Activated CD8-positive, alpha-beta memory T cell treated with anti-CD3 and anti-CD28 coated beads, Interleukin-2, amount 50 U/mL, for 1 hour (primary cell): ENCODE results near the gene RAP2B.
"Not testable (repeated sequence)": the region's sequence is repeated elsewhere in the genome, so short reads cannot be mapped to it uniquely, and the experiment has no call there.

Experiments used
- DNase-seq: peaks from one replicate; pipeline ENCODE4 v3.0.0-alpha.2; 2020; ENCODE audit errors: extremely low read depth

RAP2B gene

GRCh38 chr3:153161714-153162512, at the start of gene RAP2B:
TSS of gene RAP2B (plus strand) at chr3:153162226. CDS start at chr3:153162694, 468 bp downstream.
- DNase-seq, result peak; percentile 83

DNA sequence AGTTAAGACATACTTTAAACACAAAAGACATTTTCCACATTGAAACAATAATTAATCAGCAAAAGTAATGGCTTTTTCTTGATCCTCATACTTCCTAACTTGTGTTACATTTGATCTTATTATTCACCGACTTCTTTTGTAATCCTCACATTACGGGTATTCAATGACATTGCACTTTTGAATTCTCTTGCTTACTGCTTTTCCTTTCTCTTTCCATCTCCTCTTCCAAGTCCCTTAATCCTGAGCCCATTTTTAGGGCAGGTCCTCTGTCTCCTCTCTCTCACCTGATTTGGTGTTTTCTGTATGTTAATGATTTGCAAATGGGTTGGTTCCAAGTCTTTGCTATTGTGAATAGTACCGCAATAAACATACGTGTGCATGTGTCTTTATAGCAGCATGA, 48.5 kb upstream of the RAP2B start:
- no peak for DNase-seq

GRCh38 chr3:153114270-153114669, 47.8 kb upstream of the RAP2B start:
- DNase-seq, result not testable (repeated sequence)

DNA sequence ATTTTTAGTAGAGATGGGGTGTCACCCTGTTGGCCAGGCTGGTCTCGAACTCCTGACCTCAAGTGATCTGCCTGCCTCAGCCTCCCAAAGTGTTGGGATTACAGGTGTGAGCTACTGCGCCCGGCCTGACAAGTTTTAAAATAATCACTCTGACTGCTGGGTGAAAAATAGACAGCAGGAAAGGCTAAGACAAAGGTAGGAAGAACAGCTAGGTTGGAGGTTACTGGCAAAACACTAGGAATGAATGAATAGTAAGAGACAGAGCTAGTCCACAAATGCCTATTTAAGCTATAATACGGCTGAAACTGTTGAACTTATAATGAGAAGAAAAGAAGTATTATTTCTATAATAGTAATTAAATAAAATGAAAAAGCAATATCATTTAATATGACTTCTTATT, 46.7 kb upstream of the RAP2B start:
- no peak for DNase-seq

GRCh38 chr3:153127788-153128187, 34.2 kb upstream of the RAP2B start:
- no peak for DNase-seq

GRCh38 chr3:153129426-153129825, 32.6 kb upstream of the RAP2B start:
- no peak for DNase-seq

DNA sequence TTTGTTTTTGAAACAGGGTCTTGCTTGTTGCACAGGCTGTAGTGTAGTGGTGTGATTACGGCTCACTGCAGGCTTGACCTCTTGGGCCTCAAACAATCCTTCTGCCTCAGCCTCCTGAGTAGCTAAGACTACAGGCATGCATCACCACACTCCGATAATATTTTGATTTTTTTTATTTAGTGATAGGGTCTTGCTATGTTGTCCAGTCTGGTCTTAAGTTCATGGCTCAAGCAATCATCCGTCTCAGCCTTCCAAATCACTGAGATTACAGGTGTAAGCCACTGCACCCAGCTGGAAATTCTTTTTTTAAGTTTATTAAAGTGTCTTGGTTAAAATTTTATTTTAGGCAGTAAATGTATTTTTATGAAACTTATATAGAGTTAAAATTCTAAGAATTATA, 32.2 kb upstream of the RAP2B start:
- DNase-seq, result no peak

DNA sequence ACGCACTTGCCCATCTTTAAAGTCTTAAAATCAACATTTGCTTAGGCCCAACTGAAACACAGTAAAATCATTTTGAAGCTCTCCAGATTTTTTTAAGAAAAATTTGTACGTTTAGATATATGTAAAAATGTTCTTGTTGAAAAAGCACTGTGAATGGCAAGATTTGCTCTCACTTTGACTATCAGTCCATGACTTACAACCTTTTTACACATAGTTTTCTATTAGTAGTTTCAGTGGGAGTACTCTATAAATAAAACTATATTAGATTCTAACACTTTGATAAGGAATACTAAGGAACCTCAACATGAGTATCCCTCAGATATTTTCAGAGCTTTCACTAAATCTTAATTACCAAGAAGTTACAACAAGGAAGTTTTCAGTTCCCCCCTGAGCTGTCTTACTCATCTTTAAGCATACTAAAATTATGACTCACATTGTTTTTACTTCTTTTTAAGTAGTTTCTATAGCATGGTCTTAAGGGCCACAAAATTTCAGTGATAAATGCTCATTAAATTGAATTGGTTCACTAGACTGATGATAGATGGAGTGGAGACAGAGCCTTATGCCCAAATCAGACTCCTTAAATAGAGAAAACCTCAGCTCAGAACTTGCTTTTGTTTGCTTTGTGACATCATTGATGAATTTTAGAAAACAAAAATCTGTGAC, 31.6 kb upstream of the RAP2B start:
- DNase-seq, result no peak

DNA sequence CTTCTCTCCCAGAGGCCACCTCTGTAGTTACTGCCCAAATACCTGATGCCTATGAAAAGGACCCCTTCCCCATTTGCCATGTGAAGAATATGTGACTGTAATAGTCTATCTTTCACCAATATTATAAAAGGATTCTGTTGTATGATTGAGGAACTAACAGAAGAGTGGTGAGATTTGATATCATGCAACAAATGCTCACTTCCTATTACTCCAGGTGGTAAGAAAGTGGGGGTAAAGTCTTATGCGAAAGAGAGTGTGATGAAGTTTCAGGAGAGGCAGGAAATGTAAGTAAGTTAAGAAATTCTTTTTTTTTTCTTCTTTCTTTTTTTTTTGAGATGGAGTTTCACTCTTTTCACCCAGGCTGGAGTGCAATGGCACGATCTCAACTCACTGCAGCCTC, 24.4 kb upstream of the RAP2B start:
- DNase-seq, result no peak

DNA sequence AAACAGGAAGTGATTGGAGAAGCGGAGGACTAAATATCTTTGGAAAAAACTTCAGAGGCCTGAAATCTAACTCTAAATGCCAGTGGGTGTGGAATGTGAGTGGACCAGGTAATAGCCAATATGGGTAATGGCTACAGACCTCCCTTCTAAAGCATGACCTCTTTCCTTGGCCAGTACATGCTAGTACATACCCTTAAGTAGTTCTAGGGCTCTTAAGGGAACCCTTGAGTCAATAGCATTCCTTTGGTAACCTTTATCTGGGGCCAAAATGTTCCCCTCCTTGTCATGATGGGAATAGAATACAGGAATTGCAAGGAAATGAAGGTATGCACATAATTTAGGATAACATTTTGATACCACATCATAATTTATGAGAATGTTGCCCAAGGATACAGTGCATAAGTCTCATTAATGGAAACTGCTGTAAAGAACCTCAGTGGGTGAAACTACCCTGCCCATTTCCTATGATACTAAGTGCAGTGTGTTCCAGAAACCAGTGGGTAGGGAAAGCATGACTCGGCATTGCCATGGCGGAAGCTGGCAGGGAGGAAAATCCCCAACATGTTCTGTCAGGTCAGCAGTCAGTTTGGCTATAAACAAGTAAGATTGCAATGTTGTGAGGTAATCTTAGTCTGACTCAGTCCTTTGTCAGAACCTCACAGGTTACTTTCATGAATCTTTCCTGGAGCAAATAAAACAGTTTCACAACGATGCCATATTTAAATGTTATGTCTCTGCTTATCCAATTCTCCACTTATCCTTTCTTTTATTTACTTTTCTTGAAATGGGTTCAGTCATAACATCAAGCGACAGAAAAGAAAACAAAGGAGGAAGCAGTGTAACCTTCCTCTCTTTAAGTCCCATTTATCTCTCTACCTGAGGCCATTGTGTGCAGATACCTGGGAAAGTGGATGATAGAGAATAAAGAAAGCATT, 23.5 kb upstream of the RAP2B start:
- DNase-seq, result no peak

- DNase-seq, result no peak
Observed at GRCh38 chr3:153142961-153143360, 19.1 kb upstream of the RAP2B start.

DNA sequence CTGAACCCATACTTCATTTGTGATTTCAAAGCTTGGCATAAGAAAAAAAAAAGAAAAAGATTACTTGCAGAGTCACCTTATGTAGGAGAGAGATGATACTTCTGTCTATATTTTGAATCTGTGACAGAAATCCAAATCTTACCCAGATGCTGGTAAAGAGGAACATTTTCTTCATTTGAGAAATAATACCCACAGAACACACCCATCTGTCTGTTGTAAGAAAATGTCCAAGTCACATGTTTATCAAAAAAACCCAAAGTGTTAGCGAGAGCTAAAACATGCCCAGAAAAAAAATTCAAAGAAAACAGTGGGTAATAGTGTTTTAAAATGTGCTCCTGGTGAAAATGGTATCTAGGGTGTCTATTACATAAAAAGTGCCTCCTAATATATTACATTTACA, 18.0 kb upstream of the RAP2B start:
- no peak for DNase-seq

GRCh38 chr3:153144779-153145178, 17.2 kb upstream of the RAP2B start:
- no peak for DNase-seq

DNA sequence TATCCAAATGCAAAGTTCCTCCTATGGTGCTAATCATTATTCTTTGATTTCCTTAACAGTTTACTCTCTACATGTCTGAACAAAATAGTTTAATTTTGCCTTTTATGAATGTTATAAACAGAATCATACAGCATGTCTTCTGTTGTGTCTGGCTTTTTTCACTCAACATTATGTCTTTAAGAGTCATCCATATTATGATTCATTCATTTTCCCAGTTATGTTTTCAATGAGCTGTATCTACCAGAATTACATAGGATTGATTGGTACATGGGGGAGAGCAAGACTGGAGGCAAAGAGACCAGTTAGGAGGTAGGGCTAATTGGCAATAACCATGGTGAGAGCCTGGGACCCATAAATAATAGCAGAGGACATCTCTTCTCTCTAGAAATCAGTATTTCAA, 16.6 kb upstream of the RAP2B start:
- DNase-seq, result no peak

DNA sequence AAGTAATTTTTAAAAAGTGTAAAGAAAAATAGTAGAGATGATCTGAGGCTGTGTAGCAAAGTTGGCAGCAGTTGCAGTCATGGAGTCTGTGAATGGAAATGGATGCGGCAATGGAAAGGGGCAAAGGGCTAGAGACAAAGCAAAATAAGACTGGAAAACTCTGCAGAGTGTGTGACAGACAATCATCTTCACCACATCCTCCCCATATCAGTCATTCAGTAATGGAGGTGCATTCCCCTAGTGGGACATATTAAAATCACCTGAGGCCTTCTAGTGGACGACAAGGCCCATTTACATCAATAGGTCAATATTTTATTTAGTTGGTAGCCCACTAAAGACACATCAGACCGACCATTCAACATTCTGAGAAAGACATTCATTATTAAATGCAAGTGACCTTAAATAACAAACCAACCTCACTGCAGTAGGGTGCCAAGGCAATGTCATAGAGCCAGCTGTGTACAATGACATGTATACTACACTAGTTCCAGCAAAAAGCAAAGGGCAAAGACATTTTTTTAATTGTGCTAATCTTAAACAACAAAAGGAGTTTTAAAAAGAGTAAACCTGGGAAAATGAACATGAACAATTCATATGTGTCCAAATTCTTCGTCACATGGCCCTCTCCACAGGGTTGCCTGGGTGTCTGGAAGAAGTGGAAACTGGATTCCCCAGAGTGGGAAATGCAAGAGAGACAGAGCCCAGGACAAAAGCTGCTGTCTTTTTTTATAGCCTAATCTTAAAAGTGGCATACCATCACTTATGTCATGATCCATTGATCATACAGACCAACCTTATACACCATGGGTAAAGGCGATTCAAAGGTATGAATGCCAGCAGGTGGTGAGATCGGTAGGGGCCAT, 15.6 kb upstream of the RAP2B start:
- no peak for DNase-seq

- DNase-seq, result no peak
Observed at GRCh38 chr3:153150991-153151390, 11.0 kb upstream of the RAP2B start.

DNA sequence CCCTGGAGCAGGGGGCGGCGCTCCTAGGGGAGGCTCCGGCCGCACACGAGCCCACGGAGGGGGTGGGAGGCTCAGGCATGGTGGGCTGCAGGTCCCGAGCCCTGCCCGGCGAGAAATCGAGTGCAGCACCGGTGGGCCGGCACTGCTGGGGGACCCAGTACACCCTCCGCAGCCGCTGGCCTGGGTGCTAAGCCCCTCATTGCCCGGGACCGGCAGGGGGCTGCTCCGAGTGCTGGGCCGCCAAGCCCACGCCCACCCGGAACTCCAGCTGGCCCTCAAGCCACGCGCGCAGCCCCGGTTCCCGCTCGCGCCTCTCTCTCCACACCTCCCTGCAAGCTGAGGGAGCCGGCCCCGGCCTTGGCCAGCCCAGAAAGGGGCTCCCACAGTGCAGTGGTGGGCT, 6.2 kb upstream of the RAP2B start:
- DNase-seq, result not testable (repeated sequence)

GRCh38 chr3:153158189-153158588, 3.8 kb upstream of the RAP2B start:
- no peak for DNase-seq

DNA sequence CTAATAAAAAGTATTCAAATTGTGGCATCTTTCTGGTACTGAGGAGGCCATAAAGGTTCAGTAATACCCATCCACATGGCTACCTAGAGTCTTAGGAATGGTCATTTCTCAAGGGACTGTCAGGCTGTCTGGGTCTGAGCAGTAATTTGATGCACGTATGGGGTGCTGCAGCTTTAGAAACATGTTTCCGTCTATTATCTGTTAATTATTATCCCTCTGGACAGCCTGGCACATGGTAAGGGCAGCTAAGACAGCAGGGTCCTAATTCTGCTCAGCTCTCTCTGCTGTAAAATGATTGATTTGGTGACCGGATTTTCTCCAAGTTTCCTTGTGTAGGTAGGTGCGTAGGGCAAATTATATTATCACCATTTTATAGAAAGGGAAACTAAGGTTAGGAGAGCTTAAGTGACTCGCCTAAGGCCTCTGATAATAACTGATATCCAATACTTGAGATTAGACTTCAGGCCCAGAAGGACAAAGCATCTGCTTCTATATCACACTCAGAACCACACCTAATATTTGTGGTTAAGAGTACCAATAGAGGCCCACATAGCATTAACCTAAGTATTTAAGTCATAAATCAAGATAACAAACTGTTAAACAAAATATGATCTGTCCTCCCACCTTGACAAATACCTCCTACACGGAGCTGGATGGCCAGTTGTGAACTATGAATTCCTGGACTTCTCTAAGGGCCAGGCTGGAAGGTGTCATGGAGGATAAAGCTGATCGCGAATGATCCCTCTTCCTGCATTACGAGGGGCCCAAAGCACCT, 2.9 kb upstream of the RAP2B start:
- no peak for DNase-seq

- DNase-seq, result no peak
Observed at GRCh38 chr3:153159771-153160397, 2.1 kb upstream of the RAP2B start.
